Astrocyte of the hippocampus (primary cell): ENCODE measurements around the gene SLC4A11.

Experiments
- DNase-seq: peaks from one replicate; pipeline ENCODE4 v3.0.0; 2011; ENCODE audit warnings: low read depth, low spot score

Gene SLC4A11

DNA sequence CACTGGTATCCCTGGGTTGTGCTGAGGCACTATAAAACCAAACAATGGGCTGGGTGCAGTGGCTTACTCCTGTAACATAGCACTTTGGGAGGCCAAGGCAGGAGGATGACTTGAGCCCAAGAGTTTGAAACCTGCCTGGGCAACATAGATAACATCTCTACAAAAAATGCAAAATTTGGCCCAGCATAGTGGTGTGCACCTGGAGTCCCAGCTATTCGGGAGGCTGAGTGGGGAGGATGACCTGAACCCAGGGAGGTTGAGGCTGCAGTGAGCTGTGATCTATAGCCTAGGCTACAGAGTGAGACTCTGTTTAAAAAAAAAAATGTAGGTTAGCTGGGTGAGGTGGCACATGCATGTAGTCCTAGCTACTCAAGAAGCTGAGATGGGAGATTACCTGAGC lies 7.7 kb upstream of the SLC4A11 start:
- DNase-seq: no peak

GRCh38 chr20:3245711-3246110 lies 6.7 kb upstream of the SLC4A11 start:
- DNase-seq: no peak

DNA sequence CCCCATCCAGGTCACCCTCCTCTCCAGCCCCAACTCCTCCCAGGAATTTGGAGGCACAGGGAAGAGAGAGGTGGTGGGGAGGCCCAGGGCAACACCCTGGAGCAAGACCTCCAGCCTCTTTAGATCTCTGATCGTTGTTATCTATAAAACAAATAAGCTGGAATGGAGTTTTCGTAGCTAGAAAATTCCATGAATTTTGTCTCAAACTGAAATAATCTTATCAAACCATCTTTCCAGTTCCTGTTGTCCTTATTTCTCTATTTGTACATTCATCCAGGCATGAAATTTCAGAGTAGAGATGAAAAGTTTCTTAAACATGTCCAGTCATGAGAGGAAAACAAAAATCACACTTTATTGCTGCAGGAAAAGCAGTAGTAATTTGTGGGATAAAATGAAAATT lies 6.2 kb upstream of the SLC4A11 start:
- no peak for DNase-seq

DNA sequence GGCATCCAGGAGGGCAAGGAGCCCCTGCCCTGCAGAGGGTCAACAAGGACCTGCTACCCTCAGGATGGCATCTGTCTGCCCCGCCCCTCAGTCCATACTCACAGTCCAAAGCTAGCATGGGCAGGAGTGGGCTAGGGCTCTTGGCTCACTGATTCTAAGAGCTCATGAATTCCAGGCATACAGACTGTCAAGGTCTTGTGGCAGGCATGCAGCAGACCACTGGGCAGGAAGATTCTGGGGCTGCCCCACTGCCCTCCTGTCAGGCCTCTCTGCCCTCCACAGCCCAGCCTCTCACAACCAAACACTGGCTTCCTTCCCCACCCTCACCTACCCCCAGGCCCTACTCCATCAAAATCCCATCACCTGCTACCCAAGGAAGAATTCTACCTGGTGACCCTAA lies 5.6 kb upstream of the SLC4A11 start:
- DNase-seq: no peak

DNA sequence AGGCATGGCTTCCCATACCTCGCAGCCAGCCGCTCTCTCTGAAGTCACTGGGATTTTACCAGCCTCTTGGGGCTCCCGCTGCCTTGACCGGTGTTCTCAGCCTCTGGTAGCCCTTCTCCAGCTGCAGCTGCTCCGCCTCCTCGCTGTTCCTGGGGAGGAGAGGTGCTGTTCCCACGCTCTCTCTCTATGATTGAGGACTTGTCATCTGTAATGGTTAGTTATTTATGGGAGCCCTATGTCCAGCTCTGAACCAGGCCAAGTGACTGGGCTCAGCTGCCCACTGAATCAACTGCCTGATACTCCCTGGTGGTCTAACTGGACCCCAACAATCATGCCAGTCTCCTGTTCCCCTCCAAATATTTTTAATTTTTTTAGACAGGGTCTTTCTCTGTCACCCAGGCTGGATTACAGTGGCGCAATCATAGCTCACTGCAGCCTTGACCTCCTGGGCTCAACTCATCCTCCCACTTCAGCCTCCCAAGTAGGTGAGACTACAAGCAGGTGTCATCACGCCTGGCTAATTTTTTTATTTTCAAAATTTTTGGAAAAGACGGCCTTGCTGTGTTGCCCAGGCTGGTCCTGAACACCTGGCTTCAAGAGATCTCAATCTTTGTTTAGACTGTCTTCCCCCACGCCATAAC lies 4.8 kb upstream of the SLC4A11 start:
- DNase-seq: no peak

GRCh38 chr20:3242172-3242692 lies 3.2 kb upstream of the SLC4A11 start:
- no peak for DNase-seq

- DNase-seq: no peak
Measured at GRCh38 chr20:3240776-3241363, 1.9 kb upstream of the SLC4A11 start.

DNA sequence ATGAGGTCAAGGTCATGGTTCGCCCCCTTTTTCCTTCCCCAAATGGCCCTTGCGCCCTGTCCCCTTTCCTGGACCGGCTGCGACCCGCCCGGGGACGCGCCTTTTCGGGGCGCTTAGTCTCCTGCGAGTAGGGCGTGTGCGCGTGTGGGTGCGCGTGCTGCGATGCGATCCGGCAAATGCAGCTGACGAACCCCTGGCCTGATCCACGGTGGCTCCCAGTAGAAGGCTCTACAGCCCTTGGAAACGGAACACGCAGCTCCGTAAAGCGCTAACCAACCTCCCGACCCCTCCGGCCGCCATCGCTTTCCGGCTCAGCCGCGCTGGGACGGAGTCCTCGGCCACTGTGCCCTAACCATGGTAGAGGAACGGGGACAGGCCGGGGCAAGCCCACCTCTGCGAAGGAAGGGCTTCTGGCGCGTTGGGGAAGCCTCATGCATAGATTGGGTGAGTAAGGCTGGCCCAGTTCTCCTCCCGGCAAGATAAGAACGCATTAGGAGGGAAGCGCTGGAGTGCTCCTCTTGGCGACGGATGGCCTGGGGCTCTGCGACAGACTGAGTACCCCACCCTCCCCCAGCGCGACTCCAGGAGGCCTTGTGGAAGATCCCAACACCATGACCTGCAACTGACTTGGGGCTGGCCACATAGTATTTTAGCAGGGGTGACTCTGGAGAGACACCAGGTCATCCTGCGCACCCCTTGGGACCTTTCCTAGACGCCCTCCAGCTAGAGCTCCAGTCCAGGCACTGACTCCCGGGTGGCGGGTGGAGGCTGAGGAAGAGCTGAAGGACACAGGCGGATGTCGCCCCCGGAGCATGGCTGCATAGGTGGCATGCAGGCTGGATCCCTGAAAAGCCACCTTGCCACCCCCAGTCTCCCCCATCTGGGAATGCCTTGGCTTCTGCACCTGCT lies 1.1 kb upstream of the SLC4A11 start:
- DNase-seq: peak; percentile 54

DNA sequence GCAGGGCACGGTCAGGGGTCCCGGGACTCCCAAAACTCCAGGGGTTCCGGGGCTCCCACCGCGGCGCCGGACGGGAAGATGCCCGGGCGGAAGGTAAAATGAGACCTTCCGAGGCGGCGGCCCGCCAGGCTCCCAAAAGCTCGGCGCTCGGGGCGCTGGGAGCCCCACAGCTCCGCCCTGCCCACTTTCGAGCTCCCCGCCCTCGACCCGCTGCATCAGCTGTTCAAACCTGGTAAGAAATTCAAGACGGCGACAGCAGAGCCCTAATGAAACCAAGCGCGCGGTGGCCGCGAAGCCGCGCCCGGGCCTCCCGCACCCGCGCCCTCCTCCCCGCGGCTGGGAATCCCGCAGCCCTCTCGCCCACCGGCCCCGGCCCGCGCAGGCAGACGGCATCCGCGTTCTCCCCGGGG lies 369 bp downstream of the SLC4A11 start:
- DNase-seq: peak; percentile 67

DNA sequence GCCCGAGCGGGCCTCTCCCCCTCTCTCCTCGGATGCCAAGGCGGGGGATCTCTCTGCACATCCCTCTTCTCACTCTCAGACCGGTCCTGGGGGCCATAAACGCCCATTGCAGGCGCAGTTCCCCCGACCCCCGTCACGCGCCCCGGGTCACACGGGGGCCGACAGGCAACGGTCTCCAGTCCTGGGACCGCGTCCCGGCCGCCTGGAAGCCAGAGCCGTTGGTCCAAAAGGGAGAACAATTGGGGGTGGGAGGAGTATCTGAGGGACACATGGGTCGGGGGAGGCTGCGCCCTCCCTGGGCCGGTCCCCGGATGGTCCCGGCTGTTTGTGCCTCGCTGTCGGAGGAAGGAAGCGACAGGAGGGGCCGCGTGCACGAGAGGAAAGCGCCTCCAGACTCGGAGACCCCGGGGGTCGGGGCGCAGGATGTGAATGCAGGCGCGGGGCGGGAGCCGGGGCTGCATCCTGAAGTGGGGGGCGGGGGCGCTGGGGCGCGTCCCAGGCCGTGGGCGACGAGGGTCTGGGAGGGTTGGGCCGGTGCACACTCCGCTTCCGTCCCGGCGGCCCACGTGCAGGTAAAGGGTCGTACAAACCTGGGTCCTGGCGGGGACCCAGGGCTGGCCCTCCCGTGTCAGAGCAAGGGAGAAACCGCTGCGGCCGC lies 903 bp downstream of the SLC4A11 start:
- DNase-seq: no peak

GRCh38 chr20:3237011-3237957 lies 1.7 kb downstream of the SLC4A11 start:
- DNase-seq: no peak

GRCh38 chr20:3235666-3236324 lies 3.2 kb downstream of the SLC4A11 start:
- peak; percentile 34 for DNase-seq

DNA sequence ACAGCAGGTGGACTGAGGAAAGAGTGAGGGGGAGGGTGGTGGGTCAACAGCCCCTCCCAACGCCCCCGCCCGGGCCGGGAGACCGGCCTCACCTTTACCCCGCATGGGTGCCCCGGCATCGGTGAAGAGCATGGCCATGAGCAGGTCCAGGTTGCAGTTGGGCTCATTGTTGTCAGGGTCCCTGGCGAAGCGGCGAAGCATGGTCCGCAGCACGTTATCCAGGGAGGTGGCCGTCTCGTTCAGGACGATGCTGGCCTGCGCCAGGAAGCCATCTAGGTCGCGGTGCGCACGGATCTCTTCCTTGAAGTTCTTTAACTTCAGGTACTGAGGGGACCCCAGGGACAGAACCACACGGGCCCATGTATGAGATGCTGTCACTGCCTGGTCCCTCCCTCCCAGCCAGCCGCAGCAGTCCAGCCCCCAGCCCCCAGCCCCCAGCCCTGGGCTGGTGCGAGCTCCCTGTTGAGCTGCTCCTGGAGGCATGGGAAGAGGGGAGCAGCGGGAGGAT lies 4.9 kb downstream of the SLC4A11 start:
- DNase-seq: no peak

DNA sequence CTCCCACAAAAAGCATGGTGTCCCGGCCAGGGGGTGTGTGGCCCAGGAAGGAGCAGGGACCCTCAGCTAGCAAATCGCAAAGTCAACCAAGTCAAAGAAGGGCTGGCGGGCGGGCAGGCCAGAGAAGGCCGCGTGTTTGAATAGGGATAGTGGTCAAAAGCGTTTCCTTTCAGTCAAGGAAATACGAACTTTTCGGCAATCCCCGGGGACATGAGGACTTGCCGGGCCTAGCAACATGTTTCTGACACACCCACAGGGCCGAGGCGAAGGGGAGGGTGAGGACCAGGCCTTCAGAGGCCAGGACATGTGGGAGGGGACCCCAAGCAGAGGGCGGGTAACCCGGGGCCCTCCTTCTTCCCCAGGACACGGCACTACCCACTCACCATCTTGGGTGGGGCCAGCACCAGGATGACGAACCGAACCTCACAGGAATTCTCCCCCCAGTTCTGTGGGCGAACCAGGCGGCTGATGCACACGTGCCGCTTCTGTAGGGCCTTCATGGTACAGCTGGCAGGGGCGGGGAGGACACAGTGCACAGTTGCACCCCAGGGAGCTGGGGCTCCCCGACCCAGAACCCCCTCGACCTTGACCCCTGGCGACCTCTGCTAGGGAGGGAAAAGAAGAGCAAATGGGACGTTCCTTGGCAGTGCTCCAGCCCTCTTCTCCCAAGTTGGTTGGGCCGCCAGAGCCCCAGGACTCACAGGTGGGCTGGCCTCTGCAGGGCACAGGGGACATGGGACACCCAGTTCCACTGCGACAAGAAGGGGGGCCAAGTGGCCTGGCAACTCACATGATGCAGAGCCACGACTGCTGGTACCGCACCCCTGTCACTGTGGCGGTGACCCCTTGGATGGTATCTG lies 5.6 kb downstream of the SLC4A11 start:
- DNase-seq: no peak

DNA sequence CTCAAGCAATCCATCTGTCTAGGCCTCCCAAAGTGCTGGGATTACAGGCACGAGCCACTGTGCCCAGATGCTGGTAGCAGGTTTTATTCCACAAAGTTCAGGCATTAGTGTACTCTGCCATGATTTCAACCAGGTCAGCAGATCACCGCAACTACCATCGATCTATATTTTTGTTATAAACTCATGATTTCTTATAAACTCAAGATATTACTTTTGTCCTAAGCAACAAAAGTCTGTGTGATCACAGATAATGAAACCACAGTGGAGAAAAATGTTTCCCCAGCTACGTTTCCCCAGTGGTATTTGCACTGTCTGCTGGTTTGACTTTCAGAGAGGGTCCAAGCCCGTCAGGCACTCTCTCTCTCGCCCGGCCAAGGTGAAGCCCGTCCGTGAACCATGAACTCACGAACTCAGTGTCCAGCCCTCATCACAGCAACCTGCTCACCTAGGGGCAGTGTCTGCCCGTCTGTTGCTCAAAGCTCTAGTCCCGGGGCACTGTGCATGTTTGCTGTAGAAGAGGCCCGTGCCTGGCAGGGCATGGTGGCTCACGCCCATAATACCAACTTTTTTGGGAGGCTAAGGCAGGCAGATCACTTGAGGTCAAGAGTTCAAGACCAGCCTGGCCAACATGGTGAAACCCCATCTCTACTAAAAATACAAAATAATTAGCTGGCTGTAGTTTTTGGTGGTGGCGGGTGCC lies 7.0 kb downstream of the SLC4A11 start:
- DNase-seq: no peak

DNA sequence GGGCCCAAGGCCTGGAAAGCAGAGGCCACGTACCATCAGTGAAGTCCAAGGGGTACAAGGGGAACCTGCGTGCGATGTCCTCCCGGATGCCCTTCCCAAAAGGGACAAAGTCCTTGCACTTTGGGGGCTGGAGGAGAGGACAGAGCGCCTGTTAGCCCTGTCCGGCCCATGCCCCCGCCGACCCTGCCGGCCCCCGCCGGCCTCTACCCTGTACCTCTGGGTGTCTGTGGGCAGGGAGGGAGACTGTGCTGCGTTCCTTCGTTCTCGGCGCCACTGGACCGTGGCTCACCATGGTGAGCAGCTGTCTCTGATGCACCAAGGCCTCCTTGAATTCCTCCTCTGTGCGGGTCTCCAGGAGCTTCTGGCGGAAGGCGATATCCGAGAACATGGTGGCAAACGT lies 7.9 kb downstream of the SLC4A11 start:
- no peak for DNase-seq

DNA sequence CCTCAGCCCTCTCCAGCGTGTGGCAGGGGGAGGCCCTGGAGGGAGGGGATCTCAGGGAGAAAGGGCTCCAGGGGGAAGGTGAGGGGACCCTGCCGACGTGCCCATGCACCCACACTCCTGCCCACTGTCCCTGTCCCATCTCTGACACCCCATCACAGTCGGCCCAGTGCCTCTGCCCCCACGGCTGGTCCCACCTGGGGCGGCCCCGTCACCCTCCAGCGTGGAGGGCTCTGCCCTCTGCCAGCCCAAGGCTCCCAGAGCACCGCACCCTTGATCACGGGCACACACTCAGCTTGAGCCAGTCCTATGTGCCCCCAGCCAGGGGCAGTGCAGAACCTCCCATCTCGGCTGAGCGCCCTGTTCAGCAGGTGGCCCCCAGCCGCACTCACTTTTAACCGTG lies 9.2 kb downstream of the SLC4A11 start:
- no peak for DNase-seq

DNA sequence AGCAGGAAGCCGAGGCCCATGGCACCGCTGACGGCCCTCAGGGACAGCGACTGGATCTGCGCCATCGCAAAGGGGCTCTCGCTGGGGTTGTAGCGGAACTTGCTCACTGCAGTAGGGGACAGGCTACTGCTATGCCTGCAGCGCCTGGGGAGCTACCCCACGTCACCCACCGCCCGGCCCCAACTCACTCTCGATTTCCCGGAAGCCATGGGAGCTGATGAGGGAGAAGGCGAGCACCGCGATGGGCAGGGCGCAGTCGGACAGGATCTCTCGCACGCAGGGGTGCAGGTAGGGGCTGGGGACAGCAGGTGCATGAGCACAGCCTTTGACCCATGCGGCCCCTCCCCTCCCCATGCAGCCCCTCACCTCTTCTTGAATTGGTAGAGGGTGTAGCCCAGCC lies 9.8 kb downstream of the SLC4A11 start:
- no peak for DNase-seq

- no peak for DNase-seq
Measured at GRCh38 chr20:3228750-3229032, 10.3 kb downstream of the SLC4A11 start.
